HEK293 (cell line): ENCODE data around the gene COL4A1.

ENCODE experiments used
- CTCF ChIA-PET: fragments of 350-600 bp; formaldehyde crosslinking; extraction: SDS; loops from one replicate; lab custom pipeline; 2021; ENCODE audit warnings: antibody characterized with exemption; lab: Yijun Ruan, JAX
- POLR2A ChIA-PET: fragments of 300-600 bp; formaldehyde crosslinking; extraction: SDS; loops from one replicate; lab custom pipeline; 2020; ENCODE audit warnings: antibody characterized with exemption, inconsistent platforms; lab: Yijun Ruan, JAX
- H3K27ac ChIP-seq: fragments of 200-500 bp; sonication (Bioruptor generic); 2 replicates; pipeline ENCODE4 v1.5.1; 2014; ENCODE audit warnings: low read depth, low read length, control low read depth, inconsistent platforms; ENCODE audit errors: extremely low read depth
- H3K36me3 ChIP-seq, 2 experiments: fragments of 200-500 bp in 1 of 2; sonication (Bioruptor generic) in 1 of 2; 1 replicate in 1 of 2; 2 replicates in 1 of 2; pipeline ENCODE4 v1.5.1; 2014 to 2017; ENCODE audit warnings: inconsistent platforms in 2 of 2, low read length in 2 of 2; ENCODE audit not compliant: control insufficient read depth in 2 of 2, insufficient read depth in 1 of 2
- H3K4me1 ChIP-seq: fragments of 200-500 bp; sonication (Bioruptor generic); 2 replicates; pipeline ENCODE4 v1.5.1; 2014; ENCODE audit warnings: mild to moderate bottlenecking, low read length, inconsistent platforms; ENCODE audit not compliant: control insufficient read depth, insufficient read depth
- H3K4me3 ChIP-seq: 2 replicates; pipeline ENCODE4 v1.5.1; 2011; ENCODE audit warnings: low read depth, mild to moderate bottlenecking, control low read depth, low read length, moderate library complexity
- H3K9me3 ChIP-seq: fragments of 200-500 bp; sonication (Bioruptor generic); 2 replicates; pipeline ENCODE4 v1.5.1; 2014; ENCODE audit warnings: low read depth, low read length, inconsistent platforms; ENCODE audit not compliant: control insufficient read depth, insufficient read depth
- GLI2 ChIP-seq: fragments of 450-650 bp; formaldehyde crosslinking; IDR thresholded peaks from 2 replicates; pipeline ENCODE4; 2017; ENCODE audit warnings: missing biosample characterization, missing genetic modification characterization, low read depth, borderline replicate concordance
- KLF1 ChIP-seq: fragments of 450-650 bp; formaldehyde crosslinking; IDR thresholded peaks from 2 replicates; pipeline ENCODE4 v1.5.1; 2016; ENCODE audit warnings: missing biosample characterization, missing genetic modification characterization
- ZFP69B ChIP-seq: fragments of 450-650 bp; formaldehyde crosslinking; IDR thresholded peaks from 2 replicates; pipeline ENCODE4 v1.5.1; 2016; ENCODE audit warnings: missing biosample characterization, missing genetic modification characterization
- ZNF114 ChIP-seq: fragments of 450-650 bp; formaldehyde crosslinking; IDR thresholded peaks from 2 replicates; pipeline ENCODE4 v1.5.0; 2017; ENCODE audit warnings: missing biosample characterization, missing genetic modification characterization
- ZNF155 ChIP-seq: fragments of 450-650 bp; formaldehyde crosslinking; IDR thresholded peaks from 2 replicates; pipeline ENCODE4 v1.5.1; 2016; ENCODE audit warnings: missing biosample characterization, missing genetic modification characterization
- ZNF169 ChIP-seq: fragments of 450-650 bp; formaldehyde crosslinking; IDR thresholded peaks from 2 replicates; pipeline ENCODE4 v1.5.1; 2016; ENCODE audit warnings: missing biosample characterization, missing genetic modification characterization
- ZNF324 ChIP-seq: fragments of 450-650 bp; formaldehyde crosslinking; IDR thresholded peaks from 2 replicates; pipeline ENCODE4 v1.5.1; 2016; ENCODE audit warnings: missing biosample characterization, missing genetic modification characterization
- ZNF341 ChIP-seq: fragments of 450-650 bp; formaldehyde crosslinking; IDR thresholded peaks from 2 replicates; pipeline ENCODE4; 2016; ENCODE audit warnings: low read depth, missing biosample characterization, missing genetic modification characterization
- ZNF416 ChIP-seq: fragments of 450-650 bp; formaldehyde crosslinking; IDR thresholded peaks from 2 replicates; pipeline ENCODE4 v1.5.1; 2016; ENCODE audit warnings: missing biosample characterization, missing genetic modification characterization
- ZNF530 ChIP-seq: fragments of 450-650 bp; formaldehyde crosslinking; IDR thresholded peaks from 2 replicates; pipeline ENCODE4 v1.5.1; 2016; ENCODE audit warnings: low read depth, missing biosample characterization, missing genetic modification characterization
- ZNF621 ChIP-seq: fragments of 450-650 bp; formaldehyde crosslinking; IDR thresholded peaks from 2 replicates; pipeline ENCODE4 v1.5.1; 2017; ENCODE audit warnings: missing biosample characterization, missing genetic modification characterization
- ZNF664 ChIP-seq: fragments of 450-650 bp; formaldehyde crosslinking; IDR thresholded peaks from 2 replicates; pipeline ENCODE4 v1.5.1; 2016; ENCODE audit warnings: missing biosample characterization, missing genetic modification characterization
- ZNF707 ChIP-seq: fragments of 450-650 bp; formaldehyde crosslinking; IDR thresholded peaks from 2 replicates; pipeline ENCODE4 v1.5.1; 2016; ENCODE audit warnings: missing biosample characterization, missing genetic modification characterization
- ZNF777 ChIP-seq: fragments of 450-650 bp; formaldehyde crosslinking; IDR thresholded peaks from 2 replicates; pipeline ENCODE4 v1.5.1; 2017; ENCODE audit warnings: missing biosample characterization, missing genetic modification characterization, borderline replicate concordance
- ZSCAN16 ChIP-seq: fragments of 450-650 bp; formaldehyde crosslinking; IDR thresholded peaks from 2 replicates; pipeline ENCODE4 v1.5.1; 2016; ENCODE audit warnings: missing biosample characterization, missing genetic modification characterization
- TF ChIP-seq, protein P1 (sequence below): fragments of 450-650 bp; formaldehyde crosslinking; IDR thresholded peaks from 2 replicates; pipeline ENCODE4 v1.5.1; 2016; ENCODE audit warnings: missing biosample characterization, missing genetic modification characterization
- TF ChIP-seq, protein P2 (sequence below): fragments of 450-650 bp; formaldehyde crosslinking; conservative IDR thresholded peaks from 2 replicates; pipeline ENCODE4 v1.5.1; 2016; ENCODE audit warnings: low read depth, missing biosample characterization, missing genetic modification characterization
- TF ChIP-seq, protein P3 (sequence below): fragments of 450-650 bp; formaldehyde crosslinking; IDR thresholded peaks from 2 replicates; pipeline ENCODE4; 2016; ENCODE audit warnings: missing biosample characterization, missing genetic modification characterization
- TF ChIP-seq, protein P4 (sequence below): sonication (generic); formaldehyde crosslinking; IDR thresholded peaks from 2 replicates; pipeline ENCODE4 v1.8.1; 2022; ENCODE audit warnings: mild to moderate bottlenecking, moderate library complexity, missing genetic modification reagents

The COL4A1 gene

DNA sequence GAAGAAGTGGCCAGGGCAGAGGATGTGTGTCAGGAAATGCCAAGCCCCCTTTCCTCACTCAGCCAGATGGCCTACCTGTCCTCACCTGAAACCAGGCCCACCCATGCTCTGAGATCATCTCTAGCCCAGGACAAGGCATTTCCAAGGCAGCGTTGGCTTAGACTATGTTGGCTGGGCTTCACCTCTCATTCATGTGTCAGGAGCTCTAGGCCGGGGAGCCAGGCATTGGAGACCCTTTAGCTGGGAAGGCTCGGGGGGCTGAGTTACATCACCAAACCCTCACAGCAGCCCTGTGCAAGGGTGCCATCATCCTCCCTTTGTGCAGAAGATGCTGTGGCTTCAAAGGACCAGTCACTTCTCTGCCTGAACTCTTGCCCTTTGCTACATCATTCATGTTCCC is 40.1 kb upstream of the COL4A1 start:
- POLR2A ChIA-PET, result interaction anchor here (1.4 to 1.8 kb wide), 3 partner anchors 41 to 65 kb away, joined by 8 to 18 read pairs (median 8); partner anchors contain the start of genes COL4A1 and COL4A2
- CTCF ChIA-PET, result interaction anchor here (1.1 kb wide), 1 partner anchor 70 kb away, joined by 3 read pairs; no protein-coding TSS in a partner anchor
- TF ChIP-seq ZFP69B, result no peak
- TF ChIP-seq ZNF324 (tag by site-specific recombination), result no peak
- TF ChIP-seq ZNF155, result no peak
- no peaks in the 10 kb centered on the region for H3K36me3 ChIP-seq
- no peak overlapping the region for H3K27ac ChIP-seq
- H3K4me1 ChIP-seq, result peaks cover under 1% of the 10 kb centered on the region; the same call in 1 of the 2 replicates
- H3K4me3 ChIP-seq, result no peak overlapping the region
- no peaks in the 10 kb centered on the region for H3K9me3 ChIP-seq

DNA sequence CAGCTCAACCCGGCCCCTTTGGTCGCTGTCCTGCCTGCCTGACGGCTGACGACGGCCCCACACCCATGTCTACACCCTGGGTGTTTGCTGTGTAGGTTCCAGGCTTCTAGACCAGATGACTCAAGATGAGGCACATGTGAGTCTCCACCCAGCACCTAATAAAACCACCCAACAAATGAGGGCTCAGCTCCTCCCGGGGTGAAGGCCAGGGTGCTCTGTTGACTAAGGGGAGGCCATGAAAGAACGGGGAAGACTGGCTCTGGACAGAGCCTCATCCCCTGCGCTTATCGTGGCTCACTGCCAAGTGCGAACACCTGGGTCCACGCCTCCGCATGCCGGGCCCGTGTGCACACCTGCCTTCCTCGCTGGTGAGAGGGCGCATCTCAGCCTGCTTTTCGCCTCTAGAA is 39.7 kb upstream of the COL4A1 start:
- H3K9me3 ChIP-seq, result no peaks in the 10 kb centered on the region
- H3K36me3 ChIP-seq, result no peaks in the 10 kb centered on the region
- no peak overlapping the region for H3K27ac ChIP-seq
- peaks cover 4% of the 10 kb centered on the region; the same call in 1 of the 2 replicates for H3K4me1 ChIP-seq
- H3K4me3 ChIP-seq, result no peak overlapping the region
- no peak for TF ChIP-seq ZNF621 (tag by site-specific recombination)
- peak; percentile 85 for TF ChIP-seq KLF1 (tag by site-specific recombination)
- no peak for TF ChIP-seq GLI2
- ChIA-PET CTCF (no interaction called here), POLR2A (interaction anchor here (0.6 kb wide), 1 partner anchor 37 kb away, joined by 4 read pairs; no protein-coding TSS in a partner anchor)

DNA sequence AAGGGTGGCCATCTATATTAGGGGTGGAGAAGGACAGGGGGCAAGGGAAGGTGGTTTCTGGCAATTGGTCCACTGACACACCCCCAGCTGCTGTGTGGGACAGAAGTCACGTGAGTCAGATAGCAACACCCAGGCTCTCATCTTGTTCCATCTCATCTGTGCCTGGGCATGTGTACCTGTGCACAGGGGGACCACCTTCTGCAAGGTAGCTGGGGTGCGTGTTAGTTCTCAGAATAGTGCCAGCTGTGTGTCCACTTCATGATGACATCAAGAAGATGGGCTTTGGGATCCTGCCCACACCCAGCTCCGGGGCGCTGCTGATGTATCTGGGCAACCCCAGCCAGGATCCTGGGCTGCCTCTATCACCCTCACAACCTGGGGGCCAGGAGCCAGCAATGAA is 38.7 kb upstream of the COL4A1 start:
- no peak overlapping the region for H3K4me3 ChIP-seq
- H3K9me3 ChIP-seq, result no peaks in the 10 kb centered on the region
- ChIA-PET POLR2A (no interaction called here), CTCF (no interaction called here)
- no peaks in the 10 kb centered on the region for H3K36me3 ChIP-seq
- peaks cover 7% of the 10 kb centered on the region for H3K4me1 ChIP-seq
- H3K27ac ChIP-seq, result no peak overlapping the region
- TF ChIP-seq ZNF777 (tag by site-specific recombination), result no peak
- TF ChIP-seq, protein P1, sequence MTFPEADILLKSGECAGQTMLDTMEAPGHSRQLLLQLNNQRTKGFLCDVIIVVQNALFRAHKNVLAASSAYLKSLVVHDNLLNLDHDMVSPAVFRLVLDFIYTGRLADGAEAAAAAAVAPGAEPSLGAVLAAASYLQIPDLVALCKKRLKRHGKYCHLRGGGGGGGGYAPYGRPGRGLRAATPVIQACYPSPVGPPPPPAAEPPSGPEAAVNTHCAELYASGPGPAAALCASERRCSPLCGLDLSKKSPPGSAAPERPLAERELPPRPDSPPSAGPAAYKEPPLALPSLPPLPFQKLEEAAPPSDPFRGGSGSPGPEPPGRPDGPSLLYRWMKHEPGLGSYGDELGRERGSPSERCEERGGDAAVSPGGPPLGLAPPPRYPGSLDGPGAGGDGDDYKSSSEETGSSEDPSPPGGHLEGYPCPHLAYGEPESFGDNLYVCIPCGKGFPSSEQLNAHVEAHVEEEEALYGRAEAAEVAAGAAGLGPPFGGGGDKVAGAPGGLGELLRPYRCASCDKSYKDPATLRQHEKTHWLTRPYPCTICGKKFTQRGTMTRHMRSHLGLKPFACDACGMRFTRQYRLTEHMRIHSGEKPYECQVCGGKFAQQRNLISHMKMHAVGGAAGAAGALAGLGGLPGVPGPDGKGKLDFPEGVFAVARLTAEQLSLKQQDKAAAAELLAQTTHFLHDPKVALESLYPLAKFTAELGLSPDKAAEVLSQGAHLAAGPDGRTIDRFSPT (tag by site-specific recombination), result no peak
- TF ChIP-seq ZNF169, result no peak
- TF ChIP-seq, protein P2, sequence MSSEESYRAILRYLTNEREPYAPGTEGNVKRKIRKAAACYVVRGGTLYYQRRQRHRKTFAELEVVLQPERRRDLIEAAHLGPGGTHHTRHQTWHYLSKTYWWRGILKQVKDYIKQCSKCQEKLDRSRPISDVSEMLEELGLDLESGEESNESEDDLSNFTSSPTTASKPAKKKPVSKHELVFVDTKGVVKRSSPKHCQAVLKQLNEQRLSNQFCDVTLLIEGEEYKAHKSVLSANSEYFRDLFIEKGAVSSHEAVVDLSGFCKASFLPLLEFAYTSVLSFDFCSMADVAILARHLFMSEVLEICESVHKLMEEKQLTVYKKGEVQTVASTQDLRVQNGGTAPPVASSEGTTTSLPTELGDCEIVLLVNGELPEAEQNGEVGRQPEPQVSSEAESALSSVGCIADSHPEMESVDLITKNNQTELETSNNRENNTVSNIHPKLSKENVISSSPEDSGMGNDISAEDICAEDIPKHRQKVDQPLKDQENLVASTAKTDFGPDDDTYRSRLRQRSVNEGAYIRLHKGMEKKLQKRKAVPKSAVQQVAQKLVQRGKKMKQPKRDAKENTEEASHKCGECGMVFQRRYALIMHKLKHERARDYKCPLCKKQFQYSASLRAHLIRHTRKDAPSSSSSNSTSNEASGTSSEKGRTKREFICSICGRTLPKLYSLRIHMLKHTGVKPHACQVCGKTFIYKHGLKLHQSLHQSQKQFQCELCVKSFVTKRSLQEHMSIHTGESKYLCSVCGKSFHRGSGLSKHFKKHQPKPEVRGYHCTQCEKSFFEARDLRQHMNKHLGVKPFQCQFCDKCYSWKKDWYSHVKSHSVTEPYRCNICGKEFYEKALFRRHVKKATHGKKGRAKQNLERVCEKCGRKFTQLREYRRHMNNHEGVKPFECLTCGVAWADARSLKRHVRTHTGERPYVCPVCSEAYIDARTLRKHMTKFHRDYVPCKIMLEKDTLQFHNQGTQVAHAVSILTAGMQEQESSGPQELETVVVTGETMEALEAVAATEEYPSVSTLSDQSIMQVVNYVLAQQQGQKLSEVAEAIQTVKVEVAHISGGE (tag by site-specific recombination), result no peak
- TF ChIP-seq ZNF664 (tag by site-specific recombination), result no peak
- TF ChIP-seq ZNF114 (tag by site-specific recombination), result no peak
- TF ChIP-seq, protein P3, sequence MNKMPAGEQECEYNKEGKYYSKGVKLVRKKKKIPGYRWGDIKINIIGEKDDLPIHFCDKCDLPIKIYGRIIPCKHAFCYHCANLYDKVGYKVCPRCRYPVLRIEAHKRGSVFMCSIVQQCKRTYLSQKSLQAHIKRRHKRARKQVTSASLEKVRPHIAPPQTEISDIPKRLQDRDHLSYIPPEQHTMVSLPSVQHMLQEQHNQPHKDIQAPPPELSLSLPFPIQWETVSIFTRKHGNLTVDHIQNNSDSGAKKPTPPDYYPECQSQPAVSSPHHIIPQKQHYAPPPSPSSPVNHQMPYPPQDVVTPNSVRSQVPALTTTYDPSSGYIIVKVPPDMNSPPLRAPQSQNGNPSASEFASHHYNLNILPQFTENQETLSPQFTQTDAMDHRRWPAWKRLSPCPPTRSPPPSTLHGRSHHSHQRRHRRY (tag by site-specific recombination), result no peak
- no peak for TF ChIP-seq ZNF416 (tag by site-specific recombination)
- TF ChIP-seq ZNF530 (tag by site-specific recombination), result no peak
- TF ChIP-seq, protein P4, sequence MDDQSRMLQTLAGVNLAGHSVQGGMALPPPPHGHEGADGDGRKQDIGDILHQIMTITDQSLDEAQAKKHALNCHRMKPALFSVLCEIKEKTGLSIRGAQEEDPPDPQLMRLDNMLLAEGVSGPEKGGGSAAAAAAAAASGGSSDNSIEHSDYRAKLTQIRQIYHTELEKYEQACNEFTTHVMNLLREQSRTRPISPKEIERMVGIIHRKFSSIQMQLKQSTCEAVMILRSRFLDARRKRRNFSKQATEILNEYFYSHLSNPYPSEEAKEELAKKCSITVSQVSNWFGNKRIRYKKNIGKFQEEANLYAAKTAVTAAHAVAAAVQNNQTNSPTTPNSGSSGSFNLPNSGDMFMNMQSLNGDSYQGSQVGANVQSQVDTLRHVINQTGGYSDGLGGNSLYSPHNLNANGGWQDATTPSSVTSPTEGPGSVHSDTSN, result no peak
- TF ChIP-seq ZNF341 (tag by site-specific recombination), result no peak
- TF ChIP-seq ZNF707, result no peak
- no peak for TF ChIP-seq ZSCAN16 (tag by site-specific recombination)
